HG03159 (cell line): ENCODE measurements around the gene KRTAP20-3.

ENCODE experiments used
- ATAC-seq: cut with Tn5 transposase; IDR thresholded peaks from one replicate; pipeline ENCODE4 v1.9.1; 2021; ENCODE audit warnings: mild to moderate bottlenecking, moderate library complexity; ENCODE audit not compliant: unreplicated experiment

Gene KRTAP20-3

GRCh38 chr21:30642564-30642963 lies at the start of gene KRTAP20-3:
Gene KRTAP20-3, plus strand, starts transcription at chr21:30642864.
- no peak for ATAC-seq

DNA sequence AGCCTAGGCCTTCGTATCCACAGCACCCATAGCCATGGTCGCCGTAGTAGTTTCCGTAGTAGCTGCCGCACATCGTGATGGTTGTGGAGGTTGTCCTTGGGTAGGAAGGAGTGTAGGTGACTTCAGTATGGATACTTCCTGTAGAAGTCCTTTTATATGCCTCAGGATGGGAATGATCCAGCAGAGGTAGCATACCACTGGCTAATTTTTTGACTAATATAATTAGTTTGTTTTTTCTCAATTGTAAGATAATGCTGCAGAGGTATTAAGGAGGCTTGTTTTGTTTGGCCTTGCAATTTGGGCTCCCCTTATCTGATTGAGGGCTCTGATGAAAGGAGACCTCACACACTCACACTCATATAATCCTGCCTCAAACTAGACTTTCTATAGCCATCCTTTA lies 43.9 kb upstream of the KRTAP20-3 start, which contains the start of gene KRTAP6-2:
TSS of gene KRTAP6-2 (minus strand) at position 101 of the 400 bp plus-strand sequence. CDS start at position 73, 28 bp downstream.
- ATAC-seq: no peak

DNA sequence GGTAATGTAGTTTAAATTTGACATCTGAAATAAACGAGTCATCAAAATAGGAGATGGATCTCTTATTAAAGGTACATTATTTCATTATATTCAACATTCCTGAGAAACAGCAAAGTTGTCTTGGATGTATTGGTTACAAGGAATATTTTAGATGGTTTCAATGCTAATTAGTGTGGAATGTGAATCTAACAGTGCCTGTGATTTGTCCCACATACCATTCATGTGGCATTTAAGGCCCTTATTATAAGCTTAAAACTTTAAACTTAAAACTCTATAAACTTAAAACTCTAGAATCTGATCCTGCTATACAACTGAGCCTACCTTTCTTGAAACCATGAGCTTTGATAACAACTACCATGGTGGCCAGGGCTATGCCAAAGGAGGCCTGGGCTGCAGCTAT lies 41.9 kb upstream of the KRTAP20-3 start, which contains the start of gene KRTAP22-1:
TSS of gene KRTAP22-1 (plus strand) at position 301 of the 400 bp plus-strand sequence.
- no peak for ATAC-seq

DNA sequence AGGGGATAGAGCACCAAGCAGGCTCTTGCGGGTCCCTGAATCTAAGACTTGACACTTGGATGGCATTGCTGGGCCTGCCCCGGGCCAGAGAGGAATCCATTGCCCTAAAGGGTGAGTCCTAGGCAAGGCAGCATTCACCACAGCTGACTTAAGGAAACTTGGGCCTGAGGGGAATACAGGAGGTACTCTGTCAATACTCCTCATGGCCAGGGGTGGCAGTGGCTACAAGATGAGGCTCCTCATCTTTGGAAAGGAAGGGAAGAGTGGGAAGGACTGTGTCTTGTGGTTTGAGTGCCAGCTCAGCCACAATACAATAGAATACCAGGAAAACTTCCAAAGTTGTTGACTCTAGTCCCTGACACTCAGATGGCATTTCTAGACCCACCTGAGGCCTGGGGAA lies 36.7 kb upstream of the KRTAP20-3 start:
- no peak for ATAC-seq

DNA sequence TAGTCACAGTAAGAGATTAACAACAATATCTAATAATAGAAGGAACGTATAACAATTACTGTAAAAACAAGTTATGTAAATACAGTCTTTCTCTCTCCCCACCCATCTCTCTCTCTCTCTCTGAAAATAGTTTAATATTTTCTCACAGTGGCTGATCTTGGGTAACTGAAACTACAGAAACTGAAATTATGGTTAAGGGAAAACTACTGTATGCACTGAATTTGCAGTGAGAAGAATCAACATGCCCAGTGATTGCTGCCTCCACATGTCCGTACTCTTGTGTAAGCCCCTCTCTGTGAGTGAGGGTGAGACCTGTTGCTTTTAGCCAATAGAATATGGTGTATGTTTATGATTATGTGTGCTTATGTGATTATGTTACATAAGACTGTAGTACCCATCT lies 30.5 kb upstream of the KRTAP20-3 start:
- ATAC-seq: no peak

- no peak for ATAC-seq
These were observed 28.8 kb upstream of the KRTAP20-3 start, which contains the start of gene KRTAP6-1 for GRCh38 chr21:30613836-30614235. Gene KRTAP6-1, minus strand, starts transcription at chr21:30613930. Its CDS starts 26 bp downstream, at chr21:30613904.

DNA sequence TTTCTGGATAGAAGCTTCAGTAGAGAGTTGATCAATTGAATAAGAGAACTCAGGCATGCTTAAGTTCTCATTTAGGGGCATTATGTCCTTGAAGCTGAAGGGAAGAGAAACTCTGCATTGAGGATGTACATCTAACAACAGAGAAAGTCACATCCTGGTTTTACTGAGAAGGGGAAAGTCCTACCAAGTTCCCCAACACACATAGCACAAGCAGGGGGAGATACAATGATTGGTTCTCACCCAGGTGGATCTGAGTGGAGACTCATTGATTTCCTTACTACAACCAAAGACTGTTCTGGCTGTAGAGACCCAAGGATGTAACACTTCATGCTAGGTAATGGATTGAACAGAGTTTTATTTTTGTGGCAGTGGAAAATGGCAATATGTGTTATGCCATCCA lies 27.5 kb upstream of the KRTAP20-3 start:
- no peak for ATAC-seq

DNA sequence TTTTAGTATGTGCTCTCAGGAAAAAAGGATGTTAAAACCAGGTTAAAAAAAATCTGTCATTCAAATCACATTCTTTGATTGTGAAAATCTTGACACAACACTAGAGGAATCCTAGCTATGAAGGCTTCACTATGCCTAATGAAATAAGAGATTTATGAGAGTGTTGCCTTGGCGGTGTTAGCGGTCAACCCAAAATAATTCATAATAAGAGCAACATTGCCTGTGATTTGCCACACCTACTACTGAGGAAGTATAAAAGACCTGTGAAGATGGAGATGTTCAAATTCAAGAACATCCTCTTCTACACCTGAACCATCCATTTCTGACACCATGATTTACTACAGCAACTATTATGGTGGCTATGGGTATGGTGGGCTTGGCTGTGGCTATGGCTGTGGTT lies 26.5 kb upstream of the KRTAP20-3 start, which contains the start of gene KRTAP20-1:
TSS of gene KRTAP20-1 (plus strand) at position 301 of the 400 bp plus-strand sequence. CDS start at position 331, 30 bp downstream.
- ATAC-seq: no peak

- no peak for ATAC-seq
These were observed 22.6 kb upstream of the KRTAP20-3 start for GRCh38 chr21:30620080-30620479.

DNA sequence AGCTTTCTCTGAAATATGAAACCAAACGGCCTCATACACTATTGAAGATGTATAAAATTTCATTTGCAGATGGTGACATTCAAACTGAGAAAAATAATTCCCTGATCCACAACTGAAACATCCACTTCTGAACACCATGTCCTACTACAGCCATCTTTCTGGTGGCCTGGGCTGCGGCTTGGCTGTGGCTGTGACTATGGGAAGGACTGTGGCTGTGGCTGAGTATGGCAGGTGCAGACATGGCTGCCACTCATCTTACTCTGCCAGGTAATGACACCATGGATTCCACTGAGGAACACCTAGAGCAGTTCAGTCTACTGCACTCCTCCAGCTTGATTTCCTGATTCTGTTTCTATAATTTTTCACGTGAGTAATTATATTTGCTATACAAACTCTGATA lies 22.1 kb upstream of the KRTAP20-3 start, which contains the start of gene KRTAP20-4:
TSS of gene KRTAP20-4 (plus strand) at position 106 of the 400 bp plus-strand sequence.
- ATAC-seq: no peak

DNA sequence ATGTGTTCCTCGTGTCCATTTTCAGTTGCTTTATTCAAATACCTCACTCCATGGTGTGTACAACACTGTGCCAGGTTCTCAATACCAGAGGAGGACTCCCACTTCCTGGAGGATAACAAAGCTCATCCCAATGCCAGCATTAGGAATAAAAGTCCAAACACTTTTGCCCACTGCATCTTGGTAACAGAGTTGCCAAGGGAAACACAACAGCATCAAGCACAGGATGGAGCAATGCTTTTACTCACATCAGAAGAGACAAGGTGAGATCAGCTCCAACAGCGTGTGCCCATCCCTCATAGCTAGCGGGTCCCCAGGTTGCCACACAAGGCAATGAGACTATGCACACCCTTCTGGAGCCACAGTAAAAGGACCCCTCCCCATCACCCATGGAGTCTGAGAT lies 19.3 kb upstream of the KRTAP20-3 start:
- ATAC-seq: no peak

- no peak for ATAC-seq
These were observed 17.1 kb upstream of the KRTAP20-3 start for GRCh38 chr21:30625449-30626165.

GRCh38 chr21:30628109-30628508 lies 14.6 kb upstream of the KRTAP20-3 start:
- ATAC-seq: no peak

DNA sequence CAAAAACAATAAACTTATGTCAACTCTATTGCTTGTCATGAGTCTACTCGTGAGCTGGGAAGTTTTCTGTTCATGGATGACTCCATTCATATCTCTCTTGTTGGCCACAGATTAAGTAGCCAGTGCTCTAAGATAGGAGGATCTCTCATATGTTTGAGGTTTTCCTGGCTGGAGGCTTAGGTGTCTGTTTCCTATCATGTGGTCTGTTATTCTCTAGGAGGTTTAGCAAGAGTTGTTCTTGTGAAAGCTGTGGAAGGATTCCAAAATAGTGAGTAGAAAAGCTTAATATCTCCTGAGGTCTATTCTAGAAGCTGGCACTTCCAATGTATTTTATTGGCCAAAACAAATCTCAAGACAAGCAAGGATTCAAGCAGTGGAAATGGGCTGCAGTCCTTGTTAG lies 13.5 kb upstream of the KRTAP20-3 start:
- no peak for ATAC-seq

GRCh38 chr21:30634906-30635305 lies 7.8 kb upstream of the KRTAP20-3 start, which contains the start of gene KRTAP20-2:
Gene KRTAP20-2, plus strand, starts transcription at chr21:30635206. Its CDS starts 58 bp downstream, at chr21:30635264.
- no peak for ATAC-seq

DNA sequence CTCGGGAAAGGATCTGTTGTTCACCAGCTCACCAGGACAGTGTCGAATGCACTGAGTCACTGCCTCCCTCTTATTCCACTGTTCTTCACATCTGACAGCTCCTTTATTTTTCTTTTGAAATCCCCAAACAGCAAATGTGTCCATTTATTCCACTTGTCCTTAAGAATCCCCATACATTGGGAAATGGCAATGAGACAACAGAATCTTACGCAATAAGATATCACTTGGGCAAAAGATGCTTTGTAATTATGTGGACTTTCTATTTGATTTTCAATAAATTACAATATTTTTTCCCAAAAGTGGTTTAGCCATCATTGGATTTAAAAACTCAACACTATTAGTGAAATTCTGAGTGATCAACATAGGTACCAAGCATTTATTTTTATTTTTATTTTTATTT lies 4.0 kb upstream of the KRTAP20-3 start:
- no peak for ATAC-seq

DNA sequence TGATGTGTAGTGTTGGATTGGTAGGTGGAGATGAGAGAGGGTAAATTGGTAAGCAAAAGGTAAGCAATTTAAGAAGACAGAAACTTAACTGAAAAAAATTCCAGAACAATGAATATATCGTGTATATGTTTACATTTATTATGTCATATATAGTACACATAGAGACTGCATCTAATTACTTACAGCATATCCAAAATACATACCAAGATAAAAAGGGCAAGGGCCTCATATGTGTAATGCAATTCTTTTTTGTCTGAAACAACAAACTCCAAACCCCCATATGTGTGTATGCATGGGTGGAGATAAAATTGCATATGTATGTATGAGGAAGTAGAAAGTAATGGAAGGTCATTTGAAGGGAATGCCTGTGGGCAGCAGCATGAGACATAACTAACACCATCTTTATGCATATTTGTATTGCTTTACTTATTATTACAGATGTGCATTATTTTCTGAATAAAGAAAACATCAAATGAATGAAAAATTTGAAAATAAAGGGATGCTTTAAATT lies 4.3 kb downstream of the KRTAP20-3 start:
- ATAC-seq: no peak

DNA sequence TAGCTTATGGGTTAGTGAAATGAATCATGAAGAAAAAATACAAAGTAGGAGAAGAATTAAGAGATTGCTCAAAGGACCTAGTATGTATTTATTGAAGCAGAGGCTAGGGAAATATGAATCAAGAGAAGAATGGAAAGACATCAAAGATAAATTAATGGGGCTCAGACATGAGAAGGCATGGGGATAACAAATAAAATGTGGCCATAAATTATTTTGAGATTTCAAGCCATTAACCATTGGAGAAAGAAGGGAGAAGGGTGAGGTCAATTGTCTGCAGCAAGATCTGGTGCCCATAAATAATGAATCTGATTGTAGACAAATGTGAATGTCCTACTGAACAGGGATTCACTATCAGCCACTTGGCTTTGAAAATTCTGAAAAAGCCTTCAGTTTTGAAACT lies 10.2 kb downstream of the KRTAP20-3 start:
- ATAC-seq: no peak

GRCh38 chr21:30668776-30669175 lies 26.1 kb downstream of the KRTAP20-3 start:
- no peak for ATAC-seq

GRCh38 chr21:30672985-30673650 lies 30.5 kb downstream of the KRTAP20-3 start:
- ATAC-seq: no peak

DNA sequence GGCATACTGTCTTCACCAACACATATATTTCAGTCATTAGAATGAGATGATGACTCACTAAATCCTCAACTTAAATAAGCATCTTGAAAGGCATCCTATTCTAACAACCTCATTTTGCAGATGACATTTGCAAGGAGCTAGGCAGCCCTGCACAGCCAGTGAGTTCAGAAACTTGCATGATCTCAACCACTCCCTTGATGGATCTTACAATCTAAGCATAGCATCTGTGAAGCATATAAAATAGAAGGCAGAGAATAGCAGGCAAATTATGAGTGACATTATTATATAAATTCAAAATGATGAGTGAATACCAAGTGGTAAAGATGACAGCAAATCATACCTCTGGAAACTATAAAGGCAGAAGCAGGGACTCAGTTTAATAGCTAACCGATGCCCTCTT lies 31.6 kb downstream of the KRTAP20-3 start:
- ATAC-seq: no peak

- ATAC-seq: no peak
These were observed 34.1 kb downstream of the KRTAP20-3 start for GRCh38 chr21:30676737-30677136.
